Uterus (tissue), 2 donors: Measurements from ENCODE around the gene PIEZO2.

Source experiments
- POLR2A ChIP-seq, 2 donors: fragments of 450-650 bp; IDR thresholded peaks; one replicate each; pipeline ENCODE4 v1.6.1; 2016; ENCODE audit warnings: antibody characterized with exemption in 2 of 2, mild to moderate bottlenecking in 1 of 2, moderate library complexity in 1 of 2
- TF ChIP-seq, protein P1 (sequence below), 4 experiments: fragments of 200-600 bp in 2 of 4; fragments of 450-650 bp in 2 of 4; sonication (generic) in 2 of 4; IDR thresholded peaks; one replicate each; pipeline ENCODE4 v1.5.1; 2016 to 2019; ENCODE audit warnings: antibody characterized with exemption in 4 of 4, mild to moderate bottlenecking in 2 of 4, moderate library complexity in 1 of 4

DNA sequence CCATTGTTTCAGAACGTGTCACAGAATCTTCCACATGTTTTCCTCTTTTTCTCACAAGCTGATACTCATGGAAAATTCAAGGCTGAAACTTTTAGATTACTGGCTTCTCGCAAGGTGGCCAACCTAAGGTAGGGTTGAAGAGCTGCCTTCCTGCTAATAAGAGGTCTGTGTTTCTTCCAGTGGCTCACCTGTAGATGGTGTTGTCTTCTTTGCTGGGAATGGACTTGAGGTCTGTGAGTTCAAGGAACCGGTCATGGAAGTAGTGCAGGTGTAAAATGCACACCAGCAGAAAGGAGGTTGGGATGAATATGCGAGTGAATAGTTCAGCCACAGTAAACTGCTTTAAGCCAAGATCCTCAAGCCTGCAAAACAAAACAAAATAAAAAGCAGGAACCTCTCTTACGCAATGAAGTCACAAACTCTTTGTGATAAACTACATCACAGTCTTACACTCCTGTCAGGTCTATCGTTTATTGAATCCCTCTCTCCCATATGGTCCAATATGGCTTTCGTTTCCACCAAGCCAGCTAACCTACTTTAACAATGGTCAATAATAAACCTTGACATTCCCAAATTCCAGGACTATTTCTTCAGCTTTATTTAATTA is 364.7 kb downstream of the PIEZO2 start:
- TF ChIP-seq, protein P1, sequence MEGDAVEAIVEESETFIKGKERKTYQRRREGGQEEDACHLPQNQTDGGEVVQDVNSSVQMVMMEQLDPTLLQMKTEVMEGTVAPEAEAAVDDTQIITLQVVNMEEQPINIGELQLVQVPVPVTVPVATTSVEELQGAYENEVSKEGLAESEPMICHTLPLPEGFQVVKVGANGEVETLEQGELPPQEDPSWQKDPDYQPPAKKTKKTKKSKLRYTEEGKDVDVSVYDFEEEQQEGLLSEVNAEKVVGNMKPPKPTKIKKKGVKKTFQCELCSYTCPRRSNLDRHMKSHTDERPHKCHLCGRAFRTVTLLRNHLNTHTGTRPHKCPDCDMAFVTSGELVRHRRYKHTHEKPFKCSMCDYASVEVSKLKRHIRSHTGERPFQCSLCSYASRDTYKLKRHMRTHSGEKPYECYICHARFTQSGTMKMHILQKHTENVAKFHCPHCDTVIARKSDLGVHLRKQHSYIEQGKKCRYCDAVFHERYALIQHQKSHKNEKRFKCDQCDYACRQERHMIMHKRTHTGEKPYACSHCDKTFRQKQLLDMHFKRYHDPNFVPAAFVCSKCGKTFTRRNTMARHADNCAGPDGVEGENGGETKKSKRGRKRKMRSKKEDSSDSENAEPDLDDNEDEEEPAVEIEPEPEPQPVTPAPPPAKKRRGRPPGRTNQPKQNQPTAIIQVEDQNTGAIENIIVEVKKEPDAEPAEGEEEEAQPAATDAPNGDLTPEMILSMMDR (IDR thresholded peaks at IDR 0.05): no peak
- TF ChIP-seq POLR2A (IDR thresholded peaks at IDR 0.05): no peak
